NCI-H1436 treated with DMSO at 0.1 percent for 48 hours (cell line): ENCODE data around the gene PELI3.
A peak's percentile ranks its signal among the peaks of the same experiment; 100 is the strongest.
"Not testable (repeated sequence)": the region's sequence is repeated elsewhere in the genome, so short reads cannot be mapped to it uniquely, and the experiment has no call there.

Source experiments
- DNase-seq: peaks from one replicate; lab custom pipeline; 2025; lab: John Stamatoyannopoulos, UW

The PELI3 gene, protein sequence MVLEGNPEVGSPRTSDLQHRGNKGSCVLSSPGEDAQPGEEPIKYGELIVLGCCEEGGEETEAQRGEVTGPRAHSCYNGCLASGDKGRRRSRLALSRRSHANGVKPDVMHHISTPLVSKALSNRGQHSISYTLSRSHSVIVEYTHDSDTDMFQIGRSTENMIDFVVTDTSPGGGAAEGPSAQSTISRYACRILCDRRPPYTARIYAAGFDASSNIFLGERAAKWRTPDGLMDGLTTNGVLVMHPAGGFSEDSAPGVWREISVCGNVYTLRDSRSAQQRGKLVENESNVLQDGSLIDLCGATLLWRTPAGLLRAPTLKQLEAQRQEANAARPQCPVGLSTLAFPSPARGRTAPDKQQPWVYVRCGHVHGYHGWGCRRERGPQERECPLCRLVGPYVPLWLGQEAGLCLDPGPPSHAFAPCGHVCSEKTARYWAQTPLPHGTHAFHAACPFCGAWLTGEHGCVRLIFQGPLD

GRCh38 chr11:66466225-66467033, at the start of gene PELI3:
PELI3 (plus strand) TSS chr11:66466905; CDS start chr11:66468129, 1,224 bp downstream.
- DNase-seq = peak; percentile 24

GRCh38 chr11:66417000-66417399, 49.7 kb upstream of the PELI3 start:
- no peak for DNase-seq

DNA sequence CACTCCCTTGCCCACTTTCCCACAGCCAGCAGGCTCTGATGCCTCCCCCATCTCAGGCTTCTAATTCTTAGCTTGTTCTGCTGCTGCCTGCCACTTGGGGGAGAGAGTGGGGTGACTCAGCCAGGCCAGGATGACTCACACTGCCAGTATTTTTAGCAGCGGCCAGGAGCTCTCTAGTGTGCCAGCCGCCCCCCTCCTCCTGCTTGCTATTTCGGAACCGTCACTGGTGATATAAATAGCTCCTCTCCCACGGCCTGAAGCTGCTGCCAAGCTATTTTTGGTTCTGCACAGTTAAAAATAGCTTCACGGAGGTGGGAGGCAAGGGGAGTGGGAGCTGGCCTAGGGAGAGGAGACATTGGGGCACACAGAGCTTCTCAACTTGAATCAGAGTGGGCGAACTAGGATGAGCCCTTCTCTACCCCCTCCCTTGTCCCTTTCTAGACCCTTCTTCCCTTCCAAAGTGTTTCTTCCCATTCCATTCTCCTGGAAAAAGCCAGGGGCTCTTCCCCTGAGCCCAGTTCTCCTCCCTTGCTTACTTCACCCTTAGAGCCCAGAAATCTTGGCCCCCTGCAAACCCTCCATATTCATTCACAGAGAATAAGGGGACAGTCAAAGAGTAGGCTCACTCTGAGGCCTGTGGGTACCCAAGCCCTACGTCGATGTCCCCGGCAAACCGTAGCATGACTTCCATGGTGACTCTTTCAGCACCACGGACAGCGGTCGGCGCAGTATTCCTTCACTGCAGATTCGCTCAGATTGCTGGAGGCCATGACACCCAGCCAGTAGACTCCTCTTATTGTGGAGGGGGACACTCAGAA, 48.3 kb upstream of the PELI3 start:
- peak; percentile 44 for DNase-seq

- no peak for DNase-seq
Measured at GRCh38 chr11:66418986-66419308, 47.8 kb upstream of the PELI3 start.

DNA sequence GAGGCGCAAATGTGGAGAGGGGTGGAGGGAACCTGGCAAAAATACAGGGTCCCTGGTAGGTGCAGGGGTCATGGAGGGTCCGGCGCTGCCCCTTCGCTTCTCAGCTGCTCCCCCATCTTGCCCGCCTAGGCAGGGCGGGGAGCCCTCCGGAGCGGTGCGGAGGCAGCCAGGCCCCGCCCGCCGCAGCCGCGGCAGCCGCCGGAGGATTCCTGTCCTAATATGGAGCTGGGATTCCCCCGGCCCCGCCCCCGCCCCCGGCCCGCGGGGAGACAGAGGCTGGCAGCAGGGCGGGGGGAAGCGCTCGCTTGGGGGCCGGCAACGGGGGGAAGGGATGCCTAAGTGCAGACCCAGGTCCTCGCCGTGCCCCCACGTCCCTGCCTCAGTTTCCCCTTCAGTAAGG, 46.9 kb upstream of the PELI3 start:
- DNase-seq = no peak

DNA sequence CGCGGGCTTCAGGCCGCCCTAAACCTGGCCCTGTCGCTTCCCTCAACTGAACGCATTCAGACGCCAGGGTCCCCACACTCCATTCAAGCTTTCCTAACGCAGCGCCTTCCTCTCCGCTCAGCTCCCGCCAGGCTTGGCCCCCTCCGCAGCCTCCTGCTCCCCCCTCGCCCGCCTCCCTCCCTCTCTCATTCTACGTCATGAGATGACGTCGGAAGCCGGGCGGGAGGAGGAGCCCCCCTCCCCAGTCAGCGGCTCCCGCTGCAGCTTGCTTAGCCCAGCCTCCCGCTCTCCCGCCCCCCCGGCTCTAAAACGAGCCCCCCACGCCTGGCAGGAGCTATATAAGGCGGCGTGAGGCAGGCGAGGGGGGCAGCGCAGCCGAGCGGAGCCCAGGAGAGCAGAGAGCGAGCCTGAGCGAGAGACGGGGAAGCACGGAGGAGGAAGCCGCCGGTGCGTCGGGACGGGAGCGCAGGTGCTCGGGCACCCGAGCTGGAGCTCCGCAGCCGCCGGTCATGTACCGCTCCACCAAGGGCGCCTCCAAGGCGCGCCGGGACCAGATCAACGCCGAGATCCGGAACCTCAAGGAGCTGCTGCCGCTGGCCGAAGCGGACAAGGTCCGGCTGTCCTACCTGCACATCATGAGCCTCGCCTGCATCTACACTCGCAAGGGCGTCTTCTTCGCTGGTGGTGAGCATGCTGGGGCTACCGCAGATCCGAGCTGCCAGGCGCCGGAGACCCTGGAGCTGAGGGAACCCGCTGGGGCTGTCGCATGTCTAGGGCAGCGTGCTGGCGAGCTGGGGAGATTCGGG, 45.8 kb upstream of the PELI3 start, which contains the start of gene NPAS4:
NPAS4 (plus strand) TSS at position 365 of the 806 bp plus-strand sequence; CDS start at position 510, 145 bp downstream.
- DNase-seq = no peak

- no peak for DNase-seq
Measured at GRCh38 chr11:66421492-66422205, 45.1 kb upstream of the PELI3 start.

GRCh38 chr11:66426314-66426713, 40.4 kb upstream of the PELI3 start:
- no peak for DNase-seq

DNA sequence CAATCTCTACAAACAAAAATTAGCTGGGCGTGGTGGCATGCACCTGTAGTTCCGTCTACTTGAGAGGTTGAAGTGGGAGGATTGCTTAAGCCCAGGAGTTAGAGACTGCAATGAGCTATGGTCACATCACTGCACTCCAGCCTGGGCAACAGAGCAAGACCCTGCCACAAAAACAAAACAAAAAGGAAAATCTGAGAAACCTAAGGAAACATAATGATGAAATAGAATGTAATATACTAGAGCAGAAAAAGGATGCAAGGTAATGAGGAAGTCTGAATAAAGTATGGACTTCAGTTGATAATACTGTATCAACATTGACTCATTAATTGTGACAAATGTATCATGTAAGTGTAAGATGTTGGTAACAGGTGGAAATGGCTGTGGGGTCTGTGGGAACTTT, 37.8 kb upstream of the PELI3 start:
- no peak for DNase-seq

- DNase-seq = no peak
Measured at GRCh38 chr11:66429983-66430602, 36.6 kb upstream of the PELI3 start.

DNA sequence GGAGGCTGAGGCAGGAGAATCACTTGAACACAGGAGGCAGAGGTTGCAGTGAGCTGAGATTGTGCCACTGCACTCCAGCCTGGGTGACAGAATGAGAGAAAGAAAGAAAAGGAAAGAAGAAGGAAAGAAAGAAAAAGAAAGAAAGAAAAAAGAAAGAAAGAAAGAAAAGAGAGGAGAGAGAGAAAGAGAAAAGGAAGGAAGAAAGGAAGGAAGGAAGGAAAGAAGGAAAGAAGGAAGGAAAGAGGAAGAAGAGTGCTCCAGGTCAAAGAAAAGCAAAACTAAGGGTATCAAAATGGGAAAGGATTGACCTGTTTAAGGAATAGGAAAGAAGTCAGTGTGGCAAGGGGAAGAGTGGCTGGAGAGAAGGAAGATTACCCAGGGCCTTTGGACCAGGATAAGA, 35.4 kb upstream of the PELI3 start:
- DNase-seq = not testable (repeated sequence)

GRCh38 chr11:66431871-66432329, 34.8 kb upstream of the PELI3 start:
- DNase-seq = not testable (repeated sequence)

DNA sequence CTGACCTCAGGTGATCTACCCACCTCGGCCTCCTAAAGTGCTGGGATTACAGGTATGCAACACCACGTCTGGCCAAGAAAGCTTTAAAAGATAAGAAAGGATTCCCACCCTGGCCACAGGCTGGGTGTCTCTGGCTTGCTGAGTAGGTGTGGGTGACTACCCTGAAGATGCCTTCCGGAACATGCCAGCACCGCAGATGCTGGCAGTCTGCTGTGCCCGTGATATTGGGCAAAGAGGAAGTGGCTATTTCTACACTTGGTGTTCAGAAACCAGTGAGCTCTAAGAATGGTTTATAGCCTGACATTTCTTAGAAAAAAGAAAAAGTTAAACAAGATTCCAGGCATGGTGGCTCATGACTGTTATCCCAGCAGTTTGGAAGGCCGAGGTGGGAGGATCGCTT, 34.1 kb upstream of the PELI3 start:
- no peak for DNase-seq

GRCh38 chr11:66437979-66438503, 28.7 kb upstream of the PELI3 start:
- DNase-seq = no peak

DNA sequence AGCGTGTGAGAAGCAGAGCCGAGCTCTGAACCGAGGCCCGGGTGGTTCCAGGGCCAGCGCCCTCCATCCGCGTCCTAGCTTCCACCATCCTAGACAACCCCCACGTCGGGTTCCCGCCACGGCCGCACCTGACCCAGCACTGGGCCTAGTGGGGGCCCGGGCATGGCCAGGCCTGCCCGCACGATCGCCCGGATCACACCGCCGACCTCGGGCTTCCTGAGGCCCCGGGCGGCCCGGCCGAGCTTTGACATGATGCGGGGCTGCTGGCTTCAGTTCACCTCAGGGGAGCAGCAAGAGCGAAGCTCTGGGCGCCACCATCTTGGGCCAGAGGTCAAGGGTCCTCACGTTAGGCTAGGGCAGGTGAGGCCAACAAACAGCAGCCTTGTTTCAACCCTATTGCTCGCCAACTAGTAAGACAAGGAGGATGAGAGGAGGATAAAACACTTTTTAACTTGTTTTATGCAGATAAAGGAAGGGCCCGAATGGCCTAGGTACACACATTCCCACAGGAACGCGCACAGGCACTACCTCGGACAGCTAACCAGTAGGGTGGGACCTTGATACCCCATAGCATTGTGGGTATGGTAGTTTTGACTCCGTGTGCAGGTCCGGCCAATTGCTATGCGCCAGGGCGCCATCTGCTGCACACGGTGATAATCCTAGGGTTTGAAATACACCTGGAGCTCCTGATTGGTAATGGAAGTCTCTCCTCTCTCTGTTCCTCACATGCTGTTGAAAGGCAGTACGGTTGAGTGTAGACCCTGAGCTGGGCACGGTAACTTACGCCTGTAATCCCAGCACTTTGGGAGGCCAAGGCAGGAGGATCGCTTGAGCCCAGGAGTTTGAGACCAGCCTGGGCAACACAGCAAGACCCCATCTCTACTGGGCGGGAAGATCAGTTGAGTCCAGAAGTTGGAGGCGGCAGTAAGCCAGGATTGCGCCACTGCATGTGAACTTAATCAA, 27.9 kb upstream of the PELI3 start, which contains the start of gene MRPL11:
MRPL11 (minus strand) TSS at position 345 of the 963 bp plus-strand sequence; CDS start at position 251, 94 bp downstream.
- DNase-seq = peak; percentile 78

DNA sequence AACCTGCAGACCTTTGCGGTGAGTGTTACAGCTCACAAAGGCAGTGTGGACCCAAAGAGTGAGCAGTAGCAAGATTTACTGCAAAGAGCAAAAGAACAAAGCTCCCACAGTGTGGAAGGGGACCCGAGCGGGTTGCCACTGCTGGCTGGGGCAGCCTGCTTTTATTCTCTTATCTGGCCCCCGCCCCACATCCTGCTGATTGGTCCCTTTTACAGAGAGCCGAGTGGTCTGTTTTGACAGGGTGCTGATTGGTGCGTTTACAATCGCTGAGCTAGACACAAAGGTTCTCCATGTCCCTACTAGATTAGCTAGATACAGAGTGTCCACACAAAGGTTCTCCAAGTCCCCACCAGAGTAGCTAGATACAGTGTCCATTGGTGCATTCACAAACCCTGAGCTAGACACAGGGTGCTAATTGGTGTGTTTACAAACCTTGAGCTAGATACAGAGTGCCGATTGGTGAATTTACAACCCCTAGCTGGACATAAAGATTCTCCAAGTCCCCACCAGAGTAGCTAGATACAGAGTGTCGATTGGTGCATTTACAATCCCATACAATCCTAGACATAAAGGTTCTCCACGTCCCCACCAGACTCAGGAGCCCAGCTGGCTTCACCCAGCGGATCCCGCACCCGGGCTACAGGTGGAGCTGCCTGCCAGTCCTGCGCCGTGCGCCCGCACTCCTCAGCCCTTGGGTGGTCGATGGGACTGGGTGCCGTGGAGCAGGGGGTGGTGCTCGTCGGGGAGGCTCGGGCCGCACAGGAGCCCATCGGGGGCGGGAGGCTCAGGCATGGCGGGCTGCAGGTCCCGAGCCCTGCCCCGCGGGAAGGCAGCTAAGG, 26.4 kb upstream of the PELI3 start:
- not testable (repeated sequence) for DNase-seq

DNA sequence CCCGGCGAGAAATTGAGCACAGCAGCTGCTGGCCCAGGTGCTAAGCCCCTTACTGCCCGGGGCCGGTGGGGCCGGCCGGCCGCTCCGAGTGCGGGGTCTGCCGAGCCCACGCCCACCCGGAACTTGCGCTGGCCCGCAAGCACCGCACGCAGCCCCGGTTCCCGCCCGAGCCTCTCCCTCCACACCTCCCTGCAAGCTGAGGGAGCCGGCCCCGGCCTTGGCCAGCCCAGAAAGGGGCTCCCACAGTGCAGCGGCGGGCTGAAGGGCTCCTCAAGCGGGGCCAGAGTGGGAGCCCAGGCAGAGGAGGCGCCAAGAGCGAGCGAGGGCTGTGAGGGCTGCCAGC, 25.8 kb upstream of the PELI3 start:
- not testable (repeated sequence) for DNase-seq

DNA sequence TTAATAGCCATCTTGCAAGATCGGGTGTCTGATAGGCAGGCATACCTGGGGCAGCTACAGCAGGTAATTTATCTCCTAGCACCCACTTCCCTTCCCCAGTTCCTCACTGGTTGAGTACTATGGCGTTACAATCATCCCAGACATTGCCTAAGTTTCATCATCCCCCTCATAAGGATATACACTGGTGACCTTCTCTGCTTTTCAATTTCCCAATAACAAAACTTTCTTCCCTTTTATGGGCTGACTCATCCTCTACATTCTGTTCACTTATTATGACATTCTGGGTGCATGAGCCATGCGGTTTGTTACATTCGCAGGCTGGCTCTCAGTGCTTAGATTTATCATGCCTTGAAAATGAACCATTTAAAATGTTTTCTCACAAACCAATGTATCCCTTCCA, 23.1 kb upstream of the PELI3 start:
- no peak for DNase-seq
